NCI-H1694 (cell line): ENCODE data around the gene SLC6A8.

Source experiments
- DNase-seq: peaks from one replicate; lab custom pipeline; 2025; lab: John Stamatoyannopoulos, UW

Gene SLC6A8

DNA sequence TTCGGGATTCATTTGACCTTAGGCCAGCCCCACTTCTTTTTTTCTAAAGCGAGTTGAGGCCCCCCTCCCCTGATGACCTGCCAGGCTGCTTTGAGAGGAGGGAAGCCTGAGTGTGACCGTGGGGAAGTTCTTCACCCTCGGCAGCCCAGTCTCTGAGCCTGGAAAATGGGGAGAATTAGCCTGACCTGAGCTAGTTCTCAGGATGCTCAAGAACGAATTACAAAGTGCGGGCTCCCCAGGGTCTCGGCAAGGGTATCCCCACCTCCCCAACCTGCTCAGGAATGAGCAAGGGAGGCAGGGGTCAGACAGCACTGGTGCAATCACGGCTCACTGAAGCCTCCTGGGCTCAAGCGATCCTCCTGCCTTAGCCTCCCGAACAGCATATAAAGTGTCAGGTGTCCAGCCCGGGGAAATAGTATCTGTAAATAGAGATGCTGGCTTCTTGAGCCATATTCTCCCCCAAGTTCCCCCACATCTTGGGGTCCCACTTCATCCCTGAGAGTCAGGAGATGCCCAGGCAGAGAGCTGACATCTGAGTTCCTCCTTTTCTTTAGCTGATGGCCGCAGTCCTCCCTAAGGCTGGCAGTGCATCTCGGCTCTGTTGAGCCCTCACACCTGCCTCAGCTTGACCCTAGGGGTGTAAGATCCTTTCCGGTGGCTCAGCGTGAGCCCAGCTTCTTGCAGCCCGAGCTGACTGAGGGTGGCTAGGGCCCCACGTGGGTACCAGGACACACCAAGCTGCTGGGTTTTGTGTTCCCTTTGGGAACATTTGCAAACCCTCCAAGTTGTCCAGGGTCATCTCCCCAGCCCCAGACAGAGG is 39.2 kb upstream of the SLC6A8 start:
- DNase-seq, result no peak

- DNase-seq, result peak; percentile 35
Measured at GRCh38 chrX:153649178-153649914, 38.4 kb upstream of the SLC6A8 start.

DNA sequence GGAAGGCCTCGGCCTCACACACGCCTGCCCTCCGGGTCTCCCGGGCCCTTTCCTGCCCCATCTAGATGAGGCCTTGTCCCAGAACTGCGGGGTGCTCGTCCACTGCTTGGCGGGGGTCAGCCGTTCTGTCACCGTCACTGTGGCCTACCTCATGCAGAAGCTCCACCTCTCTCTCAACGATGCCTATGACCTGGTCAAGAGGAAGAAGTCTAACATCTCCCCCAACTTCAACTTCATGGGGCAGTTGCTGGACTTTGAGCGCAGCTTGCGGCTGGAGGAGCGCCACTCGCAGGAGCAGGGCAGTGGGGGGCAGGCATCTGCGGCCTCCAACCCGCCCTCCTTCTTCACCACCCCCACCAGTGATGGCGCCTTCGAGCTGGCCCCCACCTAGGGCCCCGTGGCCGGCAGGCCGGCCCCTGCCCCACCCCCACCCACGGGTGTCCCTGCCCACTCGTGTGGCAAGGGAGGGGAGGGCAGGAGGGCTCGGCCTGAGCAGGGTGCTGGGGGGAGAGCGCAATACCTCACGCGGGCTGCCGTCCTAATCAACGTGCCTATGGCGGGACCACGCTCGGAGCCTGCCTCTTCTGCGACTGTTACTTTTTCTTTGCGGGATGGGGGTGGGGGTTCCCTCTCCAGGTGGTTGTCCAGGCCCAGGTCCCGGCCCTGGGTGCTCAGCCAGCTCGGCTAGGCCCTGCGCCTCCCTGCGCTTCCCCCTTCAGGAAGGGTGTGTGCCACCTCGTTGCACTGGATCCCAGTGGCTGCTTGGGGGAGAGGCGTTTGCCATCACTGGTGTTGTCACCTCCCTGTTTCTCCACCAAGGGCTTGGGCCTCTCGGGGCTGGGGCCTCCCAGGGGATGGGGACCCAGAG is 37.6 kb upstream of the SLC6A8 start:
- DNase-seq, result no peak

GRCh38 chrX:153650959-153651358 is 36.8 kb upstream of the SLC6A8 start:
- DNase-seq, result no peak

DNA sequence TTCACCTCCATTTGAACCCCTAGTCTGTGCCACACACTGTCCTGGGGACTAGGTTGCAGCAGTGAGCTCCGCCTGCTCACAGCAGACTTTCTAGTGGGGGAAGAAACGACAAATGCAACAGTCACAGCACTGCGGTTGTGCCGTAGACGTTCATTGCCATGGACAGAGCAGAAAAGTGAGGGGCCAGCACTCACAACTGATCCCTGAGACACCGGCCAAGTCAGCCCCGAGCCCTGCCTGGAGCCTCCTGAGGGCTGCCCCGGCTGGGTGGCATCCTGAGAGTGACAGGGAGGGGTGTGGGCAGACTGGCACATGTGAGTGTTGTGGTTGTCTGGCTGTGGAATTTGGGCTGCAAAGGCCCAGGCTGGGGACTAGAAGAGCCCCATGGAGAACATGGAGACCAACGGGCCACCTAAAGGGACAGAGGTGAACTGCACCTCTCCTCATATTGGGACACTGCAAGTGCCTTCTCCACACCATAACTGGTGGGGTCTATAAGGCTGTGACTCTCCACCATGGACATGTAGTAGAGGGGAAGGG is 36.1 kb upstream of the SLC6A8 start:
- DNase-seq, result no peak

DNA sequence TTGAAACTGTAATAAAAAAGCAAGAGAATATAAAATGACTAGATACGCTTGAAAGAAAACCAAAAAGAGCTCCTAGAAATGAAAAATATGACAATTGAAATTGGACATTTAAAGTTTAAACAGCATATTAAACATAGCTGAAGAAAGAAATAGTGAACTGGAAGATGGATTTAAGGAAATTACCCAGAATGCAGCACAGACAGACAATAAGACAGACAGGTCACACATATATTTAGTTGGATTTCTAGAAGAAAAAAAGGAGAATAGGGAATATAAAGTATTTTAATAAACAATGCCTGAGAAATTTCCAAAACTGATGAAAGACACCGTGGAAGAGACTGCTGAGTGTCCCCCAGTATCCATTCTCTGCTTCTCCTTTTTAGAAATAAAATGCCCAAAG is 34.2 kb upstream of the SLC6A8 start:
- DNase-seq, result no peak

GRCh38 chrX:153657161-153657560 is 30.6 kb upstream of the SLC6A8 start:
- no peak for DNase-seq

DNA sequence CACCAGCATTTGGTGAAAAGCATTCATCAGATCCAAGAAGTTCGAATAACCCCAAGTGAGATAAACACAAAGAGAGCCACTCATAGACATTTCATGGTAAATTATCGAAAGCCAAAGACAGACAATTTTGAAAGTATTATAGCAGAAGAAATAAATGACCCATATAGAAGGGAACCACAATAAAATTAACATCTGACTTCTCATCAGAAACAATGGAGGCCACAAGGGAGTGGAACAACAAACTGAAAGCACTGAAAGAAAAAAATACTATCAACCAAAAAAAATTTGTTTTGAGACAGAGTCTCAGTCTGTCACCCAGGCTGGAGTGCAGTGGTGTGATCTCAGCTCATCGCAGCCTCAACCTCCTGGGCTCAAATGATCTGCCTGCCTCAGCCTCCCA is 28.5 kb upstream of the SLC6A8 start:
- no peak for DNase-seq

DNA sequence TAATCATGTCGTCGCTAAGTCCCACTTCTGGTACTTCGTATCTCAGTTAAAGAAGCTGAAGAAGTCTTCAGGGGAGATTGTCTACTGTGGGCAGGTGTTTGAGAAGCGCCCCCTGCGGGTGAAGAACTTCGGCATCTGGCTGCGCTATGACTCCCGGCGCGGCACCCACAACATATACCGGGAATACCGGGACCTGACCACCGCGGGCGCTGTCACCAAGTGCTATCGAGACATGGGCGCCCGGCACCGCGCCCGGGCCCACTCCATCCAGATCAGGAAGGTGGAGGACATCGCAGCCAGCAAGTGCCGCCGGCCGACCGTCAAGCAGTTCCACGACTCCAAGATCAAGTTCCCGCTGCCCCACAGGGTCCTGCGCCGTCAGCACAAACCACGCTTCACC is 25.5 kb upstream of the SLC6A8 start:
- DNase-seq, result no peak

DNA sequence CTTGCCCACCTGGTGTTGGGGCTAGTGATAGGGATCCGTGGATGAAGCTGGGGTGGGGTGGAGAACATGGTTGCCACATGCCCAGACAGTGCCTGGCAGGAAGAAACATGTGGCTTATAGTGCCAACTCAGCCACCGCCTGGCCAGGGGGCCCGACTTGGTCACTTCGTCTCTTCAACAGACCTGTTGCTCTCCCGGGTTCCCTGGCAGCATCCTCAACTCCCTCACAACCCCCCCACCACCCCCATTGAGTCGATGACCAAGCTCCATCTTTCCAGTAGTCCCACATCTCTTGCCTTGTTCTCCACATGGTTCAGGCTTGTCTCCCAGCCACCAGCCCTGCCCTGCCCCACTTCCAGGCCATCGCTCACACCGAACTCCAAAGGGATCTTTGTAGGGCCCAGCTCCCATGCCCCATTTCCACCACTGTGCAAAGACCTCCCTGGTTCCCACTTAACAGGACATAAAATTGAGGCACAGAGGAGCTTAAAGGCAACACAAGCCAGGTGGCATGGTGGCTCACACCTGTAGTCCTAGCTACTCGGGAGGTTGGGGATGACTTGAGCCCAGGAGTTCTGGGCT is 21.9 kb upstream of the SLC6A8 start:
- no peak for DNase-seq

- no peak for DNase-seq
Measured at GRCh38 chrX:153667281-153667955, 20.3 kb upstream of the SLC6A8 start.

- peak; percentile 85 for DNase-seq
Measured at GRCh38 chrX:153667956-153668396, 19.8 kb upstream of the SLC6A8 start.

DNA sequence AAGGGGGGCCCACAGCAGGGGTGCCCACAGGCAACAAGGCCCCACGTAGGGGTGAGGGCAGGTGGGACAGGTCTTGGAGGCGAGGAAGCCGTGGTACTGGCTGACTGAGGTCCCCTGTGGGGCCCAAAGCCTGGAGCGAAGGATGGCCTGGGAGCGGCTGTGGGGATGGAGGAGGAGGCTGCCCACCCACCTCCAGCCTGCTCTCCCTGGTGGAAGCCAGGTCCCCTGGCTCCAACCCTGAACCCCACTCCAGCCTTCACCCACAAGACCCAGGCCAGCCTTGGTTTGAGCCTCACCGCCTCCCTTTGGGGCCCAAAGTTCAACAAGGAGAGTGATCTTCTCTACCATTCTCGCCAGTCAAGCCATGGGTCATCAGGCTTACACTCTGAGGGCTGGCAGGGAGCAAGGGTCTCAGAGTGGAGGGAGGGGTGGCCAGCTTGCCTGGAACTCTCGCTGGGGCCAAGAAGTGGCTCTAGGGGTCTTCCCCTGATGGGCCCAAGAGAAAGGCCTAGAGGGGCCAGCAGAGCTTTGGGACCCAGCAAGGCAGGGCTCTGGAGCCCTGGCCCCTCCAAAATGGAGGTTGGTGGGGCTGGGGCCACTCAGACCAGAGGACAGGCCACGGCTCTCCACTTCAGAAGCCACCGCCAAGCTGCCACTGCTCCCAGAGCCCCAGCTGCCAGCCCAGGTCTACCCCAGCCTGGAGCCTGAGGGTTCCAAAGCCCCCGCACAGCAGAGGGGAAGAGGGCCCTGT is 19.1 kb upstream of the SLC6A8 start:
- no peak for DNase-seq

DNA sequence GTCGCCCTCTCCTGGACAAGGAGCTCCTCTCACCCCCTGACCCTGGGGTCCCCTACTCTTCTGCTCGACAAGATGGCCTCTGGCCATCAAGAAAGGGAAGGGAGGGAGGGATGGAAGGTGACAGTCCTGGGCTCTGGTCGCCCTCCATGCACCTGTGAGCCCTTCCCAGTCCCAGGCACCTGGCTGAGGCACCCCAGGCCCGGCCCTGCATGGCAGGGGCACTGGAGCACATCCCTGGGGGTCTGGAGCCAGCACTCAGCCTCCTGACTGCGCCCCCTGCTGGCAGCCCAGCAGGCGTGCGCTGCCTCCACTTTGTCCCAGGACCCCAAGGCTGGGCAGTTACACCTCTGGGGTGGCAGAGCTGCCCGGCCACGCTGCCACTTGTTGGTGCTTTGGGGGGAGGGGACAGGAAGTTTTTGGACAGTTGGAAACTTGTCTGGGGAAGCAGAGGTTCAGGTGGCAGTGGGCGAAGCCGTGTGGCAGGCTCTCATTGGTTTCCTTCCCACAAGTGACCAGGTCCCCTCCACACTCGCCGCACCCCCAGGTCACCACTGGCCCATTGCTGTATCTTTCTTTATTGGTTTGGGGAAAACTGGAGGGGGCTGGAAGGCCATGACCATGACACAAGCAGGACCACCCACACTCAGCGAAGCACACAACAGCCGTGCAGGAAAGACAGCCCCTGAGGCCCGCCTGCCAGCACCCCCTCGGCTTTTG is 18.4 kb upstream of the SLC6A8 start:
- no peak for DNase-seq

DNA sequence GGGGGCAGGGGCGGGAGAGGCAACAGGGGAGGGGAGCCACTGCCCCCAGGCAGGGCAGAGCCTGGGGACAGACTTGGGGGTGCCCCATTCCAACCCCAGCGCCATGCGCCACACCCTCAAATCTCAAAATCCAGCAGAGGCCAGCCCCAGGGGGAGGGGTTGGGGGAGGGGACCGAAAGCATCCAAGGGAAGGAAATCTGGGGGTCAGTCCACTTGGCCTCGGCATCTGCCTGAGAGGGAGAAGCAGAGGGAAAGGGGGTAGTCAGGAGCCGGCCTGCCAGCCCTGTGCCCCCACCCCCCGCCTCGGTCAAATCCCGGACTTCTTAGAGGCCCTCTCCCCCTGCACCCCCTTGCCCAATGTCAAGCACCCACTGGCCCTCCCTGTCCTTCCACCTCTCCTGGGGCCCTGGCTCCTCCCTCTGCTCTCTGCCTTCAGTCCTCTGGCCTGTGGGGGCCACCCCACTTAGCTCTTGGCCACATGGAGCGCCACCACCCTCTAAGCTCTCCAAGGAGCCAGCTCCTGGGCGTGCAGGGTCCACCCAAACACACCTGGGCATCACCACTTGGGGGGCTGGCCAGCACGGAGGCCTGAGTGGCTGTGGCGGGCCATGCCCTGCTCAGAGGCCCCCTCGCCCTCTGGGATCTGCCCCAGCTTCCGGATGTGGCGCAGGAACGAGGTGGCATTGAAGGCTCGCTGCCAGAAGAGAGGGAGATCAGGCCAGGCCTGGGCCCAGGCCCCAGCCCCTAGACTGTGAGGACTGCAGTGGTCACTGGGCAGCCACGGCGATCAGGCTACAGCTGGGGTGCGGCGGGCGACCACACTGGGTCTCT is 17.6 kb upstream of the SLC6A8 start:
- DNase-seq, result no peak

GRCh38 chrX:153670748-153671588 is 16.8 kb upstream of the SLC6A8 start:
- no peak for DNase-seq

DNA sequence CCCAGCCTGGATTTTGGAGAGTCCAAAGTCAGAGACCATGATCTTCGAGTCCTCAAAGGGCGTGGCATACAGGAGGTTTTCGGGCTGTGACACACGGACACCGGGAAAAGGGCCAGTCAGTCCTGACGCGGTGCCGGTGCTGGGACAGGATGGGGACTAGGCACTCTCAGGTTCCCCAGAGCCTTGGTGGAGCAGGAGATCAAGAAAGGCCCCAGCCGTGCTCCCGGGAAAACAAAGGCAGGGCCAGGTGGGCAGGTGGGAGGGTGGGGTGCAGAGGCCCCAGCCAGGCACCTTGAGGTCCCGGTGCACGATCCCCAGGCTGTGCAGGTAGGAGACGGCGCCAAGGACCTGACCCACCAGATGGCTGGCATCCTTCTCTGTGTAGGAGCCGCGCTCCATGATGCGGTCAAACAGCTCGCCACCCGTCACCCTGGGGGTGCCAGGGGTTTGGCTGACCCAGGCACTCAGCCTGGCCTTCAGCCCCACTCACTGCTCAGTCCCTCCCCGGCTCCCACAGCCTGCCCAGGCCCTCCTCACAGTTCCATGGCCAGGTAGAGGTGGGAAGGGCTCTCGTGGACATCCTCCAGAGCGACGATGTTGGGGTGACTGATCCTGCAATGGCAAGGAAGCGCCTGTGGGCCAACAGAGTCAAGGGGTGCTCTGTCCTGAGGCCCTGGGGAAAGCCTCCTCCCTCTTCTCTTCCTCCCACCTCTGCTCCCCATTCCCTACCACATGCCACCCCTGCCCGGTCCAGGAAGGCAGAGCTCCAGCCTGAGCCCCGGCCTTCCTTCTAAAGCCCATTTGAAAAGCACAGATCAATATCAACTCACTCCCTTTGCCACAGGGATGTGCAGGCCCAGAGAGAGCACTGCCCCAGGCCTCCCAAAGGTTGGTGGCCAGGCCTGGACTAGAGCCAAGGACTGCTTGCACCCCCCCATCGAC is 15.9 kb upstream of the SLC6A8 start:
- DNase-seq, result no peak
